ENCODE data around the gene SON. TPM values are rescaled to one million over a fixed set of nuclear protein-coding genes. Genes with fewer than 3 reads are reported as not detected.

Gene SON
- total and polyA plus RNA-seq, 2 of the 4 experiments (the other 2 are of a cell fraction), result 81.6 to 146 TPM

- TF ChIP-seq, protein P1, sequence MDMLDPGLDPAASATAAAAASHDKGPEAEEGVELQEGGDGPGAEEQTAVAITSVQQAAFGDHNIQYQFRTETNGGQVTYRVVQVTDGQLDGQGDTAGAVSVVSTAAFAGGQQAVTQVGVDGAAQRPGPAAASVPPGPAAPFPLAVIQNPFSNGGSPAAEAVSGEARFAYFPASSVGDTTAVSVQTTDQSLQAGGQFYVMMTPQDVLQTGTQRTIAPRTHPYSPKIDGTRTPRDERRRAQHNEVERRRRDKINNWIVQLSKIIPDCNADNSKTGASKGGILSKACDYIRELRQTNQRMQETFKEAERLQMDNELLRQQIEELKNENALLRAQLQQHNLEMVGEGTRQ (IDR thresholded peaks at IDR 0.05; ENCODE audit: low read depth, low read length), result no peak
- no peak for TF ChIP-seq CHD1 (IDR thresholded peaks at IDR 0.05; ENCODE audit: low read depth, low read length)
- no peak for TF ChIP-seq RAD21 (IDR thresholded peaks at IDR 0.05; ENCODE audit: low read length)
Measured at GRCh38 chr21:33546086-33546485, 3.2 kb downstream of the SON start (continued).

DNA sequence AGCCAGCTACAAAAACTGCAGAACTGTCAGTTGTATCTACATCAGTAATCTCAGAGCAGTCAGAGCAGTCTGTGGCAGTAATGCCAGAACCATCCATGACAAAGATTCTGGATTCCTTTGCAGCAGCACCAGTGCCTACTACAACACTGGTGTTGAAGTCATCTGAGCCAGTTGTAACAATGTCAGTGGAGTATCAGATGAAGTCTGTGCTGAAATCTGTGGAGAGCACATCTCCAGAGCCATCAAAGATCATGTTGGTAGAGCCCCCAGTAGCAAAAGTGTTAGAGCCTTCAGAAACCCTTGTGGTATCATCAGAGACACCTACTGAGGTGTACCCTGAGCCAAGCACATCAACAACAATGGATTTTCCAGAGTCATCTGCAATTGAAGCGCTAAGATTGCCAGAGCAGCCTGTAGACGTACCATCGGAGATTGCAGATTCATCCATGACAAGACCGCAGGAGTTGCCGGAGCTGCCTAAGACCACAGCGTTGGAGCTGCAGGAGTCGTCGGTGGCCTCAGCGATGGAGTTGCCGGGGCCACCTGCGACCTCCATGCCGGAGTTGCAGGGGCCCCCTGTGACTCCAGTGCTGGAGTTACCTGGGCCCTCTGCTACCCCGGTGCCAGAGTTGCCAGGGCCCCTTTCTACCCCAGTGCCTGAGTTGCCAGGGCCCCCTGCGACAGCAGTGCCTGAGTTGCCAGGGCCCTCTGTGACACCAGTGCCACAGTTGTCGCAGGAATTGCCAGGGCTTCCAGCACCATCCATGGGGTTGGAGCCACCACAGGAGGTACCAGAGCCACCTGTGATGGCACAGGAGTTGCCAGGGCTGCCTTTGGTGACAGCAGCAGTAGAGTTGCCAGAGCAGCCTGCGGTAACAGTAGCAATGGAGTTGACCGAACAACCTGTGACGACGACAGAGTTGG lies 7.3 kb downstream of the SON start:
- Histone ChIP-seq H3K56ac (ENCODE audit: extremely low read depth, insufficient read depth, low read length) (no peak overlapping the region), H2BK15ac (ENCODE audit: low read depth, low read length) (no peak overlapping the region), H4K91ac (ENCODE audit: insufficient read depth, low read depth, low read length) (no peak overlapping the region), H2AFZ (replicated peaks; ENCODE audit: low read length, poor library complexity) (no peak overlapping the region), H2AK9ac (replicated peaks; ENCODE audit: low read depth, low read length, poor library complexity) (no peak overlapping the region), H3K18ac (ENCODE audit: low read depth, low read length) (no peak overlapping the region), H3K23ac (ENCODE audit: low read depth, low read length) (no peak overlapping the region), H3K9me3 (ENCODE audit: control insufficient read depth, insufficient read depth, low read length) (no peaks in the 10 kb centered on the region), H3K4me1 (ENCODE audit: control insufficient read depth, insufficient read depth, low read length) (no peaks in the 10 kb centered on the region), H3K36me3 (ENCODE audit: control insufficient read depth, insufficient read depth, low read length) (peaks cover 63% of the 10 kb centered on the region), H3K9ac (ENCODE audit: low read depth, low read length) (no peak overlapping the region), H3K14ac (replicated peaks; ENCODE audit: low read depth, low read length) (no peak overlapping the region), H3K4me2 (ENCODE audit: low read depth, low read length) (no peak overlapping the region), H3K9me1 (ENCODE audit: insufficient read depth, low read length) (peaks cover 19% of the 10 kb centered on the region), H2BK20ac (ENCODE audit: low read depth, low read length) (no peak overlapping the region), H3K79me1 (ENCODE audit: low read depth in 1 of 2, low read length in 2 of 2) (peaks cover 32 to 62% of the 10 kb centered on the region in 2 experiments), H4K8ac (ENCODE audit: low read depth in 2 of 2, low read length in 2 of 2) (no peak overlapping the region), H3K4me3 (ENCODE audit: insufficient read depth, low read depth, low read length) (no peak overlapping the region), H4K20me1 (ENCODE audit: insufficient read depth, low read length) (peaks cover 85% of the 10 kb centered on the region), H3K4ac (ENCODE audit: low read depth, low read length) (no peak overlapping the region), H4K5ac (ENCODE audit: low read depth, low read length) (no peak overlapping the region), H2BK120ac (ENCODE audit: low read depth, low read length) (no peak overlapping the region), H3K27ac (ENCODE audit: insufficient read depth, low read length) (no peak overlapping the region), H2AK5ac (ENCODE audit: low read depth, low read length) (no peak overlapping the region), H3K27me3 (ENCODE audit: control insufficient read depth, insufficient read depth, low read length) (no peaks in the 10 kb centered on the region), H2BK5ac (ENCODE audit: low read depth, low read length, poor library complexity, severe bottlenecking) (no peak overlapping the region)
- CTCF ChIA-PET, result no interaction called here
- ATAC-seq (ENCODE audit: low read depth) (no peak), DNase-seq (no peak)
- in situ Hi-C loops (cut with MboI; ENCODE audit: low sequenced_read_pairs), result no loop called here
- POLR2A ChIA-PET (ENCODE audit: unreplicated experiment), result no interaction called here
- intact Hi-C loops (cut with micrococcal nuclease), result no loop called here
- dilution Hi-C loops (cut with HindIII; ENCODE audit: low sequenced_read_pairs, unreplicated experiment), result no loop called here
- TF ChIP-seq CTCF (conservative IDR thresholded peaks at IDR 0.05; ENCODE audit: low read depth, low read length) (no peak), CHD1 (IDR thresholded peaks at IDR 0.05; ENCODE audit: low read depth, low read length) (no peak), NFE2L2 (IDR thresholded peaks at IDR 0.05; ENCODE audit: low read depth, low read length) (no peak), MAFK (IDR thresholded peaks at IDR 0.05; ENCODE audit: low read depth, low read length) (no peak), RFX5 (IDR thresholded peaks at IDR 0.05; ENCODE audit: low read depth, low read length) (no peak), MXI1 (IDR thresholded peaks at IDR 0.05; ENCODE audit: borderline replicate concordance, low read depth, low read length) (no peak), SMC3 (IDR thresholded peaks at IDR 0.05; ENCODE audit: low read depth, low read length) (no peak), RCOR1 (IDR thresholded peaks at IDR 0.05; ENCODE audit: insufficient replicate concordance, low read length) (no peak), POLR2A (IDR thresholded peaks at IDR 0.05; ENCODE audit: low read depth, low read length) (no peak), BHLHE40 (IDR thresholded peaks at IDR 0.05; ENCODE audit: low read depth, low read length) (no peak)
- 99% methylated on average over 14 of the region's 19 CpGs; no CpG with 5 or more reads in 1 of the 2 experiments for WGBS, 2 experiments (ENCODE audit: extremely low coverage in 2 of 2, insufficient read length in 1 of 2)
- BruUV-seq (replicated peaks), result no TSS peak

All from IMR-90 (cell line).